ENCODE results near the gene CDH4. TPM values are rescaled to one million over a fixed set of nuclear protein-coding genes. Genes with fewer than 3 reads are reported as not detected.

Gene CDH4
- total RNA-seq, 1 experiment from 2014 or later, result 3.9 TPM

- H3K36me3 ChIP-seq (replicated peaks; ENCODE audit: control insufficient read depth, insufficient read depth, low read length), result no peaks in the 10 kb centered on the region
- H3K27me3 ChIP-seq (ENCODE audit: control insufficient read depth, insufficient read depth, low read length), result no peaks in the 10 kb centered on the region; the same call in 1 of the 2 replicates
- no peak for DNase-seq
- no peak overlapping the region for H3K4me3 ChIP-seq (ENCODE audit: insufficient read depth, low read depth, low read length)
These were observed 434.2 kb downstream of the CDH4 start for GRCh38 chr20:61686051-61686936.

GRCh38 chr20:61688411-61688810, 436.4 kb downstream of the CDH4 start:
- Histone ChIP-seq H3K36me3 (replicated peaks; ENCODE audit: control insufficient read depth, insufficient read depth, low read length) (no peaks in the 10 kb centered on the region), H3K27me3 (ENCODE audit: control insufficient read depth, insufficient read depth, low read length) (no peaks in the 10 kb centered on the region; the same call in 1 of the 2 replicates), H3K4me3 (ENCODE audit: insufficient read depth, low read depth, low read length) (no peak overlapping the region)
- DNase-seq, result no peak

- Histone ChIP-seq H3K27me3 (ENCODE audit: control insufficient read depth, insufficient read depth, low read length) (no peaks in the 10 kb centered on the region; the same call in 1 of the 2 replicates), H3K36me3 (replicated peaks; ENCODE audit: control insufficient read depth, insufficient read depth, low read length) (no peaks in the 10 kb centered on the region), H3K4me3 (ENCODE audit: insufficient read depth, low read depth, low read length) (no peak overlapping the region)
- DNase-seq, result no peak
These were observed 438.1 kb downstream of the CDH4 start for GRCh38 chr20:61690150-61690549.

- Histone ChIP-seq H3K4me3 (ENCODE audit: insufficient read depth, low read depth, low read length) (no peak overlapping the region), H3K36me3 (replicated peaks; ENCODE audit: control insufficient read depth, insufficient read depth, low read length) (no peaks in the 10 kb centered on the region), H3K27me3 (ENCODE audit: control insufficient read depth, insufficient read depth, low read length) (no peaks in the 10 kb centered on the region; the same call in 1 of the 2 replicates)
- no peak for DNase-seq
These were observed 439.2 kb downstream of the CDH4 start for GRCh38 chr20:61690993-61691838.

- Histone ChIP-seq H3K4me3 (ENCODE audit: insufficient read depth, low read depth, low read length) (no peak overlapping the region), H3K27me3 (ENCODE audit: control insufficient read depth, insufficient read depth, low read length) (no peaks in the 10 kb centered on the region; the same call in 1 of the 2 replicates)
- no peak for DNase-seq
These were observed 439.9 kb downstream of the CDH4 start for GRCh38 chr20:61691978-61692377.

GRCh38 chr20:61692479-61692878, 440.4 kb downstream of the CDH4 start:
- Histone ChIP-seq H3K4me3 (ENCODE audit: insufficient read depth, low read depth, low read length) (no peak overlapping the region), H3K27me3 (ENCODE audit: control insufficient read depth, insufficient read depth, low read length) (no peaks in the 10 kb centered on the region; the same call in 1 of the 2 replicates), H3K36me3 (replicated peaks; ENCODE audit: control insufficient read depth, insufficient read depth, low read length) (no peaks in the 10 kb centered on the region)
- no peak for DNase-seq

More at GRCh38 chr20:61691978-61692377, 439.9 kb downstream of the CDH4 start:
- H3K36me3 ChIP-seq (replicated peaks; ENCODE audit: control insufficient read depth, insufficient read depth, low read length), result no peaks in the 10 kb centered on the region

- no peak for DNase-seq
- Histone ChIP-seq H3K4me3 (ENCODE audit: insufficient read depth, low read depth, low read length) (no peak overlapping the region), H3K27me3 (ENCODE audit: control insufficient read depth, insufficient read depth, low read length) (no peaks in the 10 kb centered on the region; the same call in 1 of the 2 replicates), H3K36me3 (replicated peaks; ENCODE audit: control insufficient read depth, insufficient read depth, low read length) (no peaks in the 10 kb centered on the region)
These were observed 441.1 kb downstream of the CDH4 start for GRCh38 chr20:61693055-61693600.

GRCh38 chr20:61694682-61695081, 442.6 kb downstream of the CDH4 start:
- Histone ChIP-seq H3K4me3 (ENCODE audit: insufficient read depth, low read depth, low read length) (no peak overlapping the region), H3K36me3 (replicated peaks; ENCODE audit: control insufficient read depth, insufficient read depth, low read length) (no peaks in the 10 kb centered on the region), H3K27me3 (ENCODE audit: control insufficient read depth, insufficient read depth, low read length) (no peaks in the 10 kb centered on the region; the same call in 1 of the 2 replicates)
- no peak for DNase-seq

- no peak for DNase-seq
- Histone ChIP-seq H3K27me3 (ENCODE audit: control insufficient read depth, insufficient read depth, low read length) (no peaks in the 10 kb centered on the region; the same call in 1 of the 2 replicates), H3K36me3 (replicated peaks; ENCODE audit: control insufficient read depth, insufficient read depth, low read length) (no peaks in the 10 kb centered on the region), H3K4me3 (ENCODE audit: insufficient read depth, low read depth, low read length) (no peak overlapping the region)
These were observed 443.7 kb downstream of the CDH4 start for GRCh38 chr20:61695741-61696140.

GRCh38 chr20:61696181-61696735, 444.2 kb downstream of the CDH4 start:
- Histone ChIP-seq H3K36me3 (replicated peaks; ENCODE audit: control insufficient read depth, insufficient read depth, low read length) (no peaks in the 10 kb centered on the region), H3K27me3 (ENCODE audit: control insufficient read depth, insufficient read depth, low read length) (no peaks in the 10 kb centered on the region; the same call in 1 of the 2 replicates), H3K4me3 (ENCODE audit: insufficient read depth, low read depth, low read length) (no peak overlapping the region)
- no peak for DNase-seq

- no peak for DNase-seq
- Histone ChIP-seq H3K4me3 (ENCODE audit: insufficient read depth, low read depth, low read length) (no peak overlapping the region), H3K27me3 (ENCODE audit: control insufficient read depth, insufficient read depth, low read length) (no peaks in the 10 kb centered on the region; the same call in 1 of the 2 replicates), H3K36me3 (replicated peaks; ENCODE audit: control insufficient read depth, insufficient read depth, low read length) (no peaks in the 10 kb centered on the region)
These were observed 445.9 kb downstream of the CDH4 start for GRCh38 chr20:61697666-61698597.

GRCh38 chr20:61698598-61699494, 446.8 kb downstream of the CDH4 start:
- H3K36me3 ChIP-seq (replicated peaks; ENCODE audit: control insufficient read depth, insufficient read depth, low read length), result no peaks in the 10 kb centered on the region
- no peak for DNase-seq
- no peaks in the 10 kb centered on the region; the same call in 1 of the 2 replicates for H3K27me3 ChIP-seq (ENCODE audit: control insufficient read depth, insufficient read depth, low read length)
- no peak overlapping the region for H3K4me3 ChIP-seq (ENCODE audit: insufficient read depth, low read depth, low read length)
